Activated effector memory CD4-positive, alpha-beta T cell treated with anti-CD3 and anti-CD28 coated beads, Interleukin-2, amount 50 U/mL, for 16 hours (primary cell): Measurements from ENCODE around the gene GRID2.

Experiments used
- DNase-seq: peaks from one replicate; pipeline ENCODE4 v3.0.0-alpha.2; 2020

The GRID2 gene

GRCh38 chr4:92776080-92776479 lies 472.3 kb downstream of the GRID2 start:
- DNase-seq = no peak

GRCh38 chr4:92789741-92790140 lies 486.0 kb downstream of the GRID2 start:
- DNase-seq = no peak

GRCh38 chr4:92791871-92792440 lies 488.2 kb downstream of the GRID2 start:
- no peak for DNase-seq

GRCh38 chr4:92809381-92809780 lies 505.6 kb downstream of the GRID2 start:
- no peak for DNase-seq

GRCh38 chr4:92812652-92813051 lies 508.9 kb downstream of the GRID2 start:
- no peak for DNase-seq

GRCh38 chr4:92814677-92815076 lies 510.9 kb downstream of the GRID2 start:
- DNase-seq = no peak

- DNase-seq = no peak
Measured at GRCh38 chr4:92825256-92825655, 521.5 kb downstream of the GRID2 start.

- DNase-seq = no peak
Measured at GRCh38 chr4:92825791-92826190, 522.0 kb downstream of the GRID2 start.

GRCh38 chr4:92830771-92831170 lies 527.0 kb downstream of the GRID2 start:
- DNase-seq = no peak

- no peak for DNase-seq
Measured at GRCh38 chr4:92840880-92841279, 537.1 kb downstream of the GRID2 start.

GRCh38 chr4:92843784-92844183 lies 540.0 kb downstream of the GRID2 start:
- DNase-seq = no peak

- DNase-seq = no peak
Measured at GRCh38 chr4:92847026-92847425, 543.3 kb downstream of the GRID2 start.

- no peak for DNase-seq
Measured at GRCh38 chr4:92862509-92862908, 558.7 kb downstream of the GRID2 start.

- DNase-seq = no peak
Measured at GRCh38 chr4:92864096-92864495, 560.3 kb downstream of the GRID2 start.

- no peak for DNase-seq
Measured at GRCh38 chr4:92872604-92873003, 568.8 kb downstream of the GRID2 start.

GRCh38 chr4:92885632-92886031 lies 581.9 kb downstream of the GRID2 start:
- DNase-seq = no peak

- no peak for DNase-seq
Measured at GRCh38 chr4:92952426-92952825, 648.7 kb downstream of the GRID2 start.

- no peak for DNase-seq
Measured at GRCh38 chr4:92952897-92953296, 649.1 kb downstream of the GRID2 start.

GRCh38 chr4:92953462-92953861 lies 649.7 kb downstream of the GRID2 start:
- DNase-seq = no peak

- DNase-seq = no peak
Measured at GRCh38 chr4:92961881-92962280, 658.1 kb downstream of the GRID2 start.

- DNase-seq = no peak
Measured at GRCh38 chr4:92962831-92963230, 659.1 kb downstream of the GRID2 start.

GRCh38 chr4:92968556-92968955 lies 664.8 kb downstream of the GRID2 start:
- no peak for DNase-seq

- DNase-seq = no peak
Measured at GRCh38 chr4:92968996-92969395, 665.2 kb downstream of the GRID2 start.

GRCh38 chr4:92969650-92970379 lies 666.0 kb downstream of the GRID2 start:
- DNase-seq = no peak

GRCh38 chr4:92970996-92971395 lies 667.2 kb downstream of the GRID2 start:
- no peak for DNase-seq
